ENCODE data around the gene INF2.

Gene INF2

DNA sequence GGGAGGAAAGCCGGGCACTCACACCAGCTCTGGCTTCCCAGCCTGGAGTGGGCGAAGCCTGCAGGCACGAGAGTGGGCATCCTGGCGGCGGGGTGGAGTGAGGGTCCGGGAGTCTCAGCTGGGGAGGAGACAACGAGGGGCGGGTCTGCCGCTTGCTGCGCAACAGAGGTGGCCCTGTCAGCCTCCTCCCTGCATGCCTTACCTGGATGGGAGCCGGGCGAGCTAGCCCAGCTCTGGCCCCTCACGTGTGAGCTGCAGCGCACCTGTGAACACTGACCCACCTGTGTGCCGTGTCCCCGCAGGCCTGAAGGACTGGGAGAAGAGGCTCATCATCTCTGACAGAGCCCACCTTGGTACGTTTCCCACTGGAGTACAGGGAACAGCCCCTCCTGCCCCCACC is 49.6 kb downstream of the INF2 start:
- no peak overlapping the region for H2AFZ ChIP-seq (ENCODE audit: low read length, unreplicated experiment)
- no peaks in the 10 kb centered on the region for H3K79me2 ChIP-seq (ENCODE audit: control insufficient read depth, insufficient read depth, low read length, unreplicated experiment)
- H3K27me3 ChIP-seq (ENCODE audit: insufficient read depth, low read length): no peaks in the 10 kb centered on the region
- no peak overlapping the region for H3K27ac ChIP-seq (ENCODE audit: low read depth, low read length)
- H3K4me3 ChIP-seq (ENCODE audit: low read depth, low read length): no peak overlapping the region
- no peaks in the 10 kb centered on the region for H3K36me3 ChIP-seq (ENCODE audit: insufficient read depth, low read length)
- peaks cover 29% of the 10 kb centered on the region for H3K4me1 ChIP-seq (ENCODE audit: control insufficient read depth, insufficient read depth, low read length, unreplicated experiment)

DNA sequence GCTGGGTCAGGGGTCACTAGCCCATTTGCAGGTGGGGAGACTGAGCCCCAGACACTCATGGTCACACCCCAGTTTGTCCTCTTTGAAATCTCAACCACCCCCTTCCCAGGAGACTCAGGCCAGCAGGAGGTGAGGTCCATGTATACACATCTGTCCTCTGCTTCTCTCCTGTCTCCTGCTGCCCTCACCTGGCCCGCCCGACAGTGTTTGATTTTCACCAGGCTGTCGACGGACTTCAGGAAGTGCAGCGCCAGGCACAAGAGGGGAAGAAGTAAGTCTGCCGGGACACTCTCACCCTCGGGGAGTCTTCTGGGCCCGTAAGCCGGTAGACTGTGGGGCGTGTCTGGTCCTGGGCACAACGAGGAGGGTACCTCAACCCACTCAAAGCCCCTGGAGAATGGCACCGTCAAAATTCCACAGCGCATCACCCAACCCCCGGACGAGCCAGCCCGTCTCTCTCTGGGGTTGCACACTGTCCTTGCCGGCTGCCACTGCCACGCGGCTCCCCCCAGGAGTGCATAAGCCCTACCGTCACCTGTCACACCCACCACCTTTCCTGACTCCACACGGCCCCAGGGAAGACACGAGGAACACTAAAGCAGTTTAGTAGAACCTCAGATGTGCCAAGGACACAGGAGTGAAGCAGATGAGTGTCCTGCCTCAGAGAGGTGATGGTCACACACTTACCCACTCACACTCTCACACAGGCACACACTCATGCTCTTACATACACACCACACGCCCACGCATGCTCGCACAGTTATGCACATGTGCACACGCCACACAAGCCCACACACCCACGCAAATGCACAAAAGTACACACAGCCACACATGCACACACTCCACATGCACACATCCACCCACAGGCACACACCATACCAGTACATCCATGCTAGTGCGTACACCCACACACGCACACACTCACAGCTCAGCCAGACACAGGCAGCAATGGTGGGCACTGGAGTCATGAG is 50.4 kb downstream of the INF2 start:
- Histone ChIP-seq H3K4me1 (ENCODE audit: control insufficient read depth, insufficient read depth, low read length, unreplicated experiment) (peaks cover 29% of the 10 kb centered on the region), H2AFZ (ENCODE audit: low read length, unreplicated experiment) (no peak overlapping the region), H3K36me3 (ENCODE audit: insufficient read depth, low read length) (no peaks in the 10 kb centered on the region), H3K27me3 (ENCODE audit: insufficient read depth, low read length) (no peaks in the 10 kb centered on the region), H3K4me3 (ENCODE audit: low read depth, low read length) (no peak overlapping the region), H3K27ac (ENCODE audit: low read depth, low read length) (no peak overlapping the region), H3K79me2 (ENCODE audit: control insufficient read depth, insufficient read depth, low read length, unreplicated experiment) (no peaks in the 10 kb centered on the region)

DNA sequence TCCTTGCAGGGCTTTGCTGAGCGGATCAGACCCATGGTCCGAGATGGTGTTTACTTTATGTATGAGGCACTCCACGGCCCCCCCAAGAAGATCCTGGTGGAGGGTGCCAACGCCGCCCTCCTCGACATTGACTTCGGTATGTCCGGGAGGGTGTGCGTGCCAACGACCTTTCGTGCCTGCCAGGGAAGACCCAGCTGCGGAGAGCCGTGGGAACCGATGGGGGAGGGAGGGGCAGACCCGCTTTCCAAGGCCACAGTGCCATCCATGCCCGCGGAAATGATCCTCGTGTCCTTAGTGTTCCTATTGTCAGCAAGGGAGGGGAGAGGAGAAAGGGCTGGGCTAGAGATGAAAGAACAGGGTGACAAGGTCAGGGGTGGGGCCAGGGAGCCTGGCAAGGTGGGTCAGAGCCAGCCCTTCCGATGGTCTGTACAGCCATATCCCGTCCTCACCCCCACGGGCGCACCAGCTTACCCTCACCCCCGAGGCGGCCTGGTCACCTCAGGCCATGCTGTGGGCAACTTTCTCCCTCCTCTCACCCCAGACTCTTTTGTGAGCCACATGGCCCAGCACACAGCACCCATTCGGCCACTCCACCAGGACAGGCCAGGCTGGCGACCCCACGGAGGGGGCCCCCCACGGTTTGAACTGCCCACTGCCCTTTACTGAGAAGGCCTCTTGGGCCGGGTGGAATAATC is 51.8 kb downstream of the INF2 start:
- no peak overlapping the region for H3K4me3 ChIP-seq (ENCODE audit: low read depth, low read length)
- peaks cover 18% of the 10 kb centered on the region for H3K4me1 ChIP-seq (ENCODE audit: control insufficient read depth, insufficient read depth, low read length, unreplicated experiment)
- no peak overlapping the region for H2AFZ ChIP-seq (ENCODE audit: low read length, unreplicated experiment)
- no peaks in the 10 kb centered on the region for H3K79me2 ChIP-seq (ENCODE audit: control insufficient read depth, insufficient read depth, low read length, unreplicated experiment)
- H3K27me3 ChIP-seq (ENCODE audit: insufficient read depth, low read length): no peaks in the 10 kb centered on the region
- no peaks in the 10 kb centered on the region for H3K36me3 ChIP-seq (ENCODE audit: insufficient read depth, low read length)
- H3K27ac ChIP-seq (ENCODE audit: low read depth, low read length): no peak overlapping the region

- H3K4me3 ChIP-seq (ENCODE audit: low read depth, low read length): no peak overlapping the region
- no peaks in the 10 kb centered on the region for H3K27me3 ChIP-seq (ENCODE audit: insufficient read depth, low read length)
- no peaks in the 10 kb centered on the region for H3K36me3 ChIP-seq (ENCODE audit: insufficient read depth, low read length)
- no peaks in the 10 kb centered on the region for H3K79me2 ChIP-seq (ENCODE audit: control insufficient read depth, insufficient read depth, low read length, unreplicated experiment)
- H2AFZ ChIP-seq (ENCODE audit: low read length, unreplicated experiment): no peak overlapping the region
- H3K27ac ChIP-seq (ENCODE audit: low read depth, low read length): no peak overlapping the region
- H3K4me1 ChIP-seq (ENCODE audit: control insufficient read depth, insufficient read depth, low read length, unreplicated experiment): peaks cover 17% of the 10 kb centered on the region
These were observed 52.4 kb downstream of the INF2 start for GRCh38 chr14:104741803-104742251.

DNA sequence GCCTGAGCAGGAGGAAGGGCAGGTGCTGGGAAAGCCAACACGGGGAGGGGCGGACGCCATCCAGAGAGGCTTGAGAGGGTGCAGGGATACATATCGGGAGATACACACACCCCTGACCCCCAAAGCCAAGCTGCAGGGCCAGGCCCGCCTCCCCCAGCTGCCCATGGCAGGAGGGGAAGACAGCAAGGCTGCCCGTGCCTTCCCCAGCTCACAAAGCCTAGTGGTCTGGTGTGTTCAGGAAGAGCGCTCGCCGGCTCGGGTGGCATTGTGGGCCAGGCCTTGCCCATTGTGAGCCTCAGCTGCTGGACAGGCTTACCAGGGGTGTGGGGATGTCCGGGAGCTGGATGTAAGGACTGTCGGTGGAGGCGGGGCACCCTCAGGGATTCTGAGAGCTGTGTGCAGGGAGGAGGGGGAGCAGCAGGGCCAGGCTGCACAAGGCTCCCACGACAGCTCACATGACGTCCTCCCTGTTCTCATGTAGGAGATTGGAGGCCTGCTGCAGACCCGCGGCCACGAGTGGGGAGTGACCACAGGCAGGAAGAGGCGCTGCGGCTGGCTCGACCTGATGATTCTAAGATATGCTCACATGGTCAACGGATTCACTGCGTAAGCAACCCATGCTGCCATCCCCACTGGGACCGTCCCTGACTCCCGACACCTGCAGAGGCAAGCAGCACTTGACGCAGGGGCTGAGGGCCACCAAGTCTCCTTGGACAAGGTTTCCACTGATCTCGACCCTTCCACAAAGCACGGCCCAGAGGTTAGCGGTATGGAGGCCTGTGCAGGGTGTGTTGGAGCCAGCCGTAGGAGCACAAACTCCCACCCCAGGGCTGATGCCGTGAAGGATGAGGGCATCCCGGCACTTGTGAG is 53.4 kb downstream of the INF2 start:
- H3K27me3 ChIP-seq (ENCODE audit: insufficient read depth, low read length): no peaks in the 10 kb centered on the region
- no peak overlapping the region for H2AFZ ChIP-seq (ENCODE audit: low read length, unreplicated experiment)
- peaks cover 13% of the 10 kb centered on the region for H3K4me1 ChIP-seq (ENCODE audit: control insufficient read depth, insufficient read depth, low read length, unreplicated experiment)
- no peaks in the 10 kb centered on the region for H3K79me2 ChIP-seq (ENCODE audit: control insufficient read depth, insufficient read depth, low read length, unreplicated experiment)
- no peak overlapping the region for H3K27ac ChIP-seq (ENCODE audit: low read depth, low read length)
- no peaks in the 10 kb centered on the region for H3K36me3 ChIP-seq (ENCODE audit: insufficient read depth, low read length)
- no peak overlapping the region for H3K4me3 ChIP-seq (ENCODE audit: low read depth, low read length)

- no peak overlapping the region for H2AFZ ChIP-seq (ENCODE audit: low read length, unreplicated experiment)
- no peaks in the 10 kb centered on the region for H3K79me2 ChIP-seq (ENCODE audit: control insufficient read depth, insufficient read depth, low read length, unreplicated experiment)
- no peak overlapping the region for H3K27ac ChIP-seq (ENCODE audit: low read depth, low read length)
- H3K4me3 ChIP-seq (ENCODE audit: low read depth, low read length): no peak overlapping the region
- H3K36me3 ChIP-seq (ENCODE audit: insufficient read depth, low read length): no peaks in the 10 kb centered on the region
- no peaks in the 10 kb centered on the region for H3K27me3 ChIP-seq (ENCODE audit: insufficient read depth, low read length)
- H3K4me1 ChIP-seq (ENCODE audit: control insufficient read depth, insufficient read depth, low read length, unreplicated experiment): peaks cover 14% of the 10 kb centered on the region
These were observed 54.3 kb downstream of the INF2 start for GRCh38 chr14:104743461-104744380.

- H3K79me2 ChIP-seq (ENCODE audit: control insufficient read depth, insufficient read depth, low read length, unreplicated experiment): no peaks in the 10 kb centered on the region
- H3K27me3 ChIP-seq (ENCODE audit: insufficient read depth, low read length): no peaks in the 10 kb centered on the region
- peaks cover 21% of the 10 kb centered on the region for H3K4me1 ChIP-seq (ENCODE audit: control insufficient read depth, insufficient read depth, low read length, unreplicated experiment)
- H3K36me3 ChIP-seq (ENCODE audit: insufficient read depth, low read length): no peaks in the 10 kb centered on the region
- no peak overlapping the region for H3K27ac ChIP-seq (ENCODE audit: low read depth, low read length)
- no peak overlapping the region for H3K4me3 ChIP-seq (ENCODE audit: low read depth, low read length)
- no peak overlapping the region for H2AFZ ChIP-seq (ENCODE audit: low read length, unreplicated experiment)
These were observed 55.1 kb downstream of the INF2 start for GRCh38 chr14:104744484-104744883.

GRCh38 chr14:104745431-104745830 is 56.0 kb downstream of the INF2 start:
- no peak overlapping the region for H3K27ac ChIP-seq (ENCODE audit: low read depth, low read length)
- H3K4me3 ChIP-seq (ENCODE audit: low read depth, low read length): no peak overlapping the region
- H3K27me3 ChIP-seq (ENCODE audit: insufficient read depth, low read length): no peaks in the 10 kb centered on the region
- no peak overlapping the region for H2AFZ ChIP-seq (ENCODE audit: low read length, unreplicated experiment)
- no peaks in the 10 kb centered on the region for H3K79me2 ChIP-seq (ENCODE audit: control insufficient read depth, insufficient read depth, low read length, unreplicated experiment)
- no peaks in the 10 kb centered on the region for H3K36me3 ChIP-seq (ENCODE audit: insufficient read depth, low read length)
- H3K4me1 ChIP-seq (ENCODE audit: control insufficient read depth, insufficient read depth, low read length, unreplicated experiment): peaks cover 31% of the 10 kb centered on the region

- Histone ChIP-seq H3K79me2 (ENCODE audit: control insufficient read depth, insufficient read depth, low read length, unreplicated experiment) (no peaks in the 10 kb centered on the region), H3K27ac (ENCODE audit: low read depth, low read length) (no peak overlapping the region), H3K4me3 (ENCODE audit: low read depth, low read length) (no peak overlapping the region), H3K27me3 (ENCODE audit: insufficient read depth, low read length) (no peaks in the 10 kb centered on the region), H3K36me3 (ENCODE audit: insufficient read depth, low read length) (no peaks in the 10 kb centered on the region), H3K4me1 (ENCODE audit: control insufficient read depth, insufficient read depth, low read length, unreplicated experiment) (peaks cover 31% of the 10 kb centered on the region), H2AFZ (ENCODE audit: low read length, unreplicated experiment) (no peak overlapping the region)
These were observed 56.7 kb downstream of the INF2 start for GRCh38 chr14:104746071-104746545.

Measured in ACC112 (cell line).